ENCODE data around the gene EPN2. TPM values are rescaled to one million over a fixed set of nuclear protein-coding genes. Genes with fewer than 3 reads are reported as not detected.

Gene EPN2
- total RNA-seq, 1 experiment from 2014 or later, result 73.1 TPM

DNA sequence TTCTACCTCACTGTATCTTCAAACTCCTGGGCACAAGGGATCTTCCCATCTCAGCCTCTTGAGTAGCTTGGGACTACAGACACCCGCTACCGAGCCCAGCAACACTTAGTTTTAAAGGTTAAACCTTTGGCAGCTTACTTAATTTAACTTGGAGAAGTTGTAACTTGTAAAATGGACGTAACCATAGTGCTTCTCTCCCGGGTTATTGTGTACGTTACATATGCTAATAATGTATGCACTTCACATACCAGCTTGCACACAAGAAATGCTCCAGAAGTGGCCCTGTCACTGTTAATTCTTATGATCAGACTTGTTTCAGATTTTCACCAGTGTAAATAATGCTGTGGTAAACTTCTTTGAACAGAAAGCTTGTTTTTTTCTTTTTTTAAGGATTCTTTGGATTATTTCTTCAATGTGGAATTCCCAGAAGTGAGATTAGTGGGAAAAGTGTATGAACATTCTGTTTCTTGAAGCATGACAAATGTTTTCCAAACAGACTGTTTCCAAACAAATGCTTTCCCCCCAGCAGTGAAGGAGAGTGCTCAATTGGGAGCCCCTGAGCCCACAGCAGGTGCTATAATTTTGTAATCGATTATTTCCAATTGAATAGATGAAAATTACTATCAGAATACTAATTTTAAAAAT lies 61.5 kb downstream of the EPN2 start:
- ATAC-seq, result no peak
- Histone ChIP-seq H3K9ac (ENCODE audit: low read length) (no peak overlapping the region), H3K9me3 (ENCODE audit: control insufficient read depth in 1 of 2, insufficient read depth in 1 of 2, low read depth in 1 of 2, low read length in 2 of 2) (no peaks in the 10 kb centered on the region), H3K4me2 (ENCODE audit: low read length) (no peak overlapping the region), H3K27me3 (ENCODE audit: insufficient read depth, low read length) (no peaks in the 10 kb centered on the region), H3K4me3 (replicated peaks in 1 of 2; ENCODE audit: low read depth in 1 of 2, low read length in 2 of 2) (no peak overlapping the region), H2AFZ (ENCODE audit: low read depth, low read length, poor library complexity, severe bottlenecking) (no peak overlapping the region), H3K4me1 (ENCODE audit: control insufficient read depth in 1 of 2, insufficient read depth in 2 of 2, low read length in 2 of 2) (no peaks in the 10 kb centered on the region), H4K20me1 (ENCODE audit: insufficient read depth) (no peaks in the 10 kb centered on the region; the same call in 1 of the 2 replicates), H3K27ac (ENCODE audit: low read depth, low read length) (no peak overlapping the region), H3K9me2 (ENCODE audit: insufficient read depth) (no peaks in the 10 kb centered on the region), H3K79me2 (ENCODE audit: insufficient read depth, low read length) (peaks cover 44% of the 10 kb centered on the region; the same call in 1 of the 2 replicates), H3K36me3 (ENCODE audit: control insufficient read depth in 1 of 2, insufficient read depth in 2 of 2, low read length in 2 of 2) (no peaks in the 10 kb centered on the region; a peak in 1 of 4 replicates)
- CTCF ChIA-PET, result no interaction called here
- POLR2A ChIA-PET, result no interaction called here
- intact Hi-C loops (cut with micrococcal nuclease), result no loop called here
- TF ChIP-seq, protein P1, sequence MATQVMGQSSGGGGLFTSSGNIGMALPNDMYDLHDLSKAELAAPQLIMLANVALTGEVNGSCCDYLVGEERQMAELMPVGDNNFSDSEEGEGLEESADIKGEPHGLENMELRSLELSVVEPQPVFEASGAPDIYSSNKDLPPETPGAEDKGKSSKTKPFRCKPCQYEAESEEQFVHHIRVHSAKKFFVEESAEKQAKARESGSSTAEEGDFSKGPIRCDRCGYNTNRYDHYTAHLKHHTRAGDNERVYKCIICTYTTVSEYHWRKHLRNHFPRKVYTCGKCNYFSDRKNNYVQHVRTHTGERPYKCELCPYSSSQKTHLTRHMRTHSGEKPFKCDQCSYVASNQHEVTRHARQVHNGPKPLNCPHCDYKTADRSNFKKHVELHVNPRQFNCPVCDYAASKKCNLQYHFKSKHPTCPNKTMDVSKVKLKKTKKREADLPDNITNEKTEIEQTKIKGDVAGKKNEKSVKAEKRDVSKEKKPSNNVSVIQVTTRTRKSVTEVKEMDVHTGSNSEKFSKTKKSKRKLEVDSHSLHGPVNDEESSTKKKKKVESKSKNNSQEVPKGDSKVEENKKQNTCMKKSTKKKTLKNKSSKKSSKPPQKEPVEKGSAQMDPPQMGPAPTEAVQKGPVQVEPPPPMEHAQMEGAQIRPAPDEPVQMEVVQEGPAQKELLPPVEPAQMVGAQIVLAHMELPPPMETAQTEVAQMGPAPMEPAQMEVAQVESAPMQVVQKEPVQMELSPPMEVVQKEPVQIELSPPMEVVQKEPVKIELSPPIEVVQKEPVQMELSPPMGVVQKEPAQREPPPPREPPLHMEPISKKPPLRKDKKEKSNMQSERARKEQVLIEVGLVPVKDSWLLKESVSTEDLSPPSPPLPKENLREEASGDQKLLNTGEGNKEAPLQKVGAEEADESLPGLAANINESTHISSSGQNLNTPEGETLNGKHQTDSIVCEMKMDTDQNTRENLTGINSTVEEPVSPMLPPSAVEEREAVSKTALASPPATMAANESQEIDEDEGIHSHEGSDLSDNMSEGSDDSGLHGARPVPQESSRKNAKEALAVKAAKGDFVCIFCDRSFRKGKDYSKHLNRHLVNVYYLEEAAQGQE (IDR thresholded peaks at IDR 0.05; ENCODE audit: low read depth), result no peak
- TF ChIP-seq ZNF274 (IDR thresholded peaks at IDR 0.05; ENCODE audit: low read depth, low read length), result no peak
- no peak for TF ChIP-seq CBX3 (IDR thresholded peaks at IDR 0.05; ENCODE audit: low read depth)
- TF ChIP-seq RAD21 (IDR thresholded peaks at IDR 0.05; ENCODE audit: low read depth), result no peak
- TF ChIP-seq, protein P2, sequence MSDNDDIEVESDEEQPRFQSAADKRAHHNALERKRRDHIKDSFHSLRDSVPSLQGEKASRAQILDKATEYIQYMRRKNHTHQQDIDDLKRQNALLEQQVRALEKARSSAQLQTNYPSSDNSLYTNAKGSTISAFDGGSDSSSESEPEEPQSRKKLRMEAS (IDR thresholded peaks at IDR 0.05), result no peak
- no peak for TF ChIP-seq EZH2phosphoT487 (IDR thresholded peaks at IDR 0.05; ENCODE audit: borderline replicate concordance)
- TF ChIP-seq EGR1 (IDR thresholded peaks at IDR 0.05; ENCODE audit: low read depth), result no peak
- TF ChIP-seq POLR2AphosphoS5 (IDR thresholded peaks at IDR 0.05; ENCODE audit: low read depth, low read length), result no peak
- TF ChIP-seq, protein P3, sequence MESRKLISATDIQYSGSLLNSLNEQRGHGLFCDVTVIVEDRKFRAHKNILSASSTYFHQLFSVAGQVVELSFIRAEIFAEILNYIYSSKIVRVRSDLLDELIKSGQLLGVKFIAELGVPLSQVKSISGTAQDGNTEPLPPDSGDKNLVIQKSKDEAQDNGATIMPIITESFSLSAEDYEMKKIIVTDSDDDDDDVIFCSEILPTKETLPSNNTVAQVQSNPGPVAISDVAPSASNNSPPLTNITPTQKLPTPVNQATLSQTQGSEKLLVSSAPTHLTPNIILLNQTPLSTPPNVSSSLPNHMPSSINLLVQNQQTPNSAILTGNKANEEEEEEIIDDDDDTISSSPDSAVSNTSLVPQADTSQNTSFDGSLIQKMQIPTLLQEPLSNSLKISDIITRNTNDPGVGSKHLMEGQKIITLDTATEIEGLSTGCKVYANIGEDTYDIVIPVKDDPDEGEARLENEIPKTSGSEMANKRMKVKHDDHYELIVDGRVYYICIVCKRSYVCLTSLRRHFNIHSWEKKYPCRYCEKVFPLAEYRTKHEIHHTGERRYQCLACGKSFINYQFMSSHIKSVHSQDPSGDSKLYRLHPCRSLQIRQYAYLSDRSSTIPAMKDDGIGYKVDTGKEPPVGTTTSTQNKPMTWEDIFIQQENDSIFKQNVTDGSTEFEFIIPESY (IDR thresholded peaks at IDR 0.05; ENCODE audit: extremely low read depth, insufficient replicate concordance, low read length), result no peak
- no peak for TF ChIP-seq CEBPB (IDR thresholded peaks at IDR 0.05; ENCODE audit: low read depth)
- no peak for TF ChIP-seq FOSL1 (IDR thresholded peaks at IDR 0.05; ENCODE audit: low read depth)
- TF ChIP-seq, protein P4, sequence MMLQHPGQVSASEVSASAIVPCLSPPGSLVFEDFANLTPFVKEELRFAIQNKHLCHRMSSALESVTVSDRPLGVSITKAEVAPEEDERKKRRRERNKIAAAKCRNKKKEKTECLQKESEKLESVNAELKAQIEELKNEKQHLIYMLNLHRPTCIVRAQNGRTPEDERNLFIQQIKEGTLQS (IDR thresholded peaks at IDR 0.05), result no peak
- TF ChIP-seq SP1 (IDR thresholded peaks at IDR 0.05; ENCODE audit: low read depth), result no peak
- TF ChIP-seq, protein P5, sequence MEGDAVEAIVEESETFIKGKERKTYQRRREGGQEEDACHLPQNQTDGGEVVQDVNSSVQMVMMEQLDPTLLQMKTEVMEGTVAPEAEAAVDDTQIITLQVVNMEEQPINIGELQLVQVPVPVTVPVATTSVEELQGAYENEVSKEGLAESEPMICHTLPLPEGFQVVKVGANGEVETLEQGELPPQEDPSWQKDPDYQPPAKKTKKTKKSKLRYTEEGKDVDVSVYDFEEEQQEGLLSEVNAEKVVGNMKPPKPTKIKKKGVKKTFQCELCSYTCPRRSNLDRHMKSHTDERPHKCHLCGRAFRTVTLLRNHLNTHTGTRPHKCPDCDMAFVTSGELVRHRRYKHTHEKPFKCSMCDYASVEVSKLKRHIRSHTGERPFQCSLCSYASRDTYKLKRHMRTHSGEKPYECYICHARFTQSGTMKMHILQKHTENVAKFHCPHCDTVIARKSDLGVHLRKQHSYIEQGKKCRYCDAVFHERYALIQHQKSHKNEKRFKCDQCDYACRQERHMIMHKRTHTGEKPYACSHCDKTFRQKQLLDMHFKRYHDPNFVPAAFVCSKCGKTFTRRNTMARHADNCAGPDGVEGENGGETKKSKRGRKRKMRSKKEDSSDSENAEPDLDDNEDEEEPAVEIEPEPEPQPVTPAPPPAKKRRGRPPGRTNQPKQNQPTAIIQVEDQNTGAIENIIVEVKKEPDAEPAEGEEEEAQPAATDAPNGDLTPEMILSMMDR (IDR thresholded peaks at IDR 0.05 in 2 of 3, conservative IDR thresholded peaks at IDR 0.05 in 1 of 3; ENCODE audit: borderline replicate concordance in 1 of 3, insufficient read depth in 1 of 3, low read depth in 2 of 3, low read length in 2 of 3), result no peak
- TF ChIP-seq ELF1 (IDR thresholded peaks at IDR 0.05; ENCODE audit: borderline replicate concordance, low read depth), result no peak
- TF ChIP-seq SIN3A (IDR thresholded peaks at IDR 0.05; ENCODE audit: low read depth), result no peak
- no peak for TF ChIP-seq EZH2 (IDR thresholded peaks at IDR 0.05)
- no peak for TF ChIP-seq SRF (IDR thresholded peaks at IDR 0.05; ENCODE audit: low read depth)
- DNase-seq (ENCODE audit: low read depth, low spot score), result no peak
- BruUV-seq (replicated peaks), result no TSS peak
- RAD21 ChIA-PET (ENCODE audit: low non-redundant PET in 1 of 2, low total read pairs in 2 of 2, uncharacterized antibody in 2 of 2, unreplicated experiment in 2 of 2), result no interaction called here
